Measurements from ENCODE around the gene OCA2. TPM values are rescaled to one million over a fixed set of nuclear protein-coding genes. Genes with fewer than 3 reads are reported as not detected.

OCA2 gene
- polyA plus RNA-seq, 1 experiment, result 0.02 TPM

DNA sequence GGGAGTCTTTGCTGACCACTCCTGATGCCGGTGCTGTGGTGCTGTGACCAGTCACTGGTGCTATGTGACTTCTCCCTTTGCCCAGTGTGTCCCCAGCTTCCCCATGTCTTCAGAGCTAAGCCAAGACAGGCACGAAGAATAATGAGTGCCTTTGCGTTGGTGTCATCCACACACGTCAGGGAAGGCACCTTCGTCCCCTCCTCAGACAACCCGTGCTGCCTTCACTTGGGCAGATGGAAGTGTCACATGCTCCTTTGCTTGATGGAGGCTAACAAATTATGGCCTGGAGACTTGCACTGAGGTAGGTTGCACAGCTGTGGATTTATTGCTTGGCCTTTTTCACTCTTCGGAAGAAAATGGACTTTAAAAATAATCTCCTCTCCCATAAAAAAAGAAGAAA, 291.8 kb downstream of the OCA2 start:
- ChIA-PET CTCF (no interaction called here), POLR2A (no interaction called here)
- TF ChIP-seq, protein P1, sequence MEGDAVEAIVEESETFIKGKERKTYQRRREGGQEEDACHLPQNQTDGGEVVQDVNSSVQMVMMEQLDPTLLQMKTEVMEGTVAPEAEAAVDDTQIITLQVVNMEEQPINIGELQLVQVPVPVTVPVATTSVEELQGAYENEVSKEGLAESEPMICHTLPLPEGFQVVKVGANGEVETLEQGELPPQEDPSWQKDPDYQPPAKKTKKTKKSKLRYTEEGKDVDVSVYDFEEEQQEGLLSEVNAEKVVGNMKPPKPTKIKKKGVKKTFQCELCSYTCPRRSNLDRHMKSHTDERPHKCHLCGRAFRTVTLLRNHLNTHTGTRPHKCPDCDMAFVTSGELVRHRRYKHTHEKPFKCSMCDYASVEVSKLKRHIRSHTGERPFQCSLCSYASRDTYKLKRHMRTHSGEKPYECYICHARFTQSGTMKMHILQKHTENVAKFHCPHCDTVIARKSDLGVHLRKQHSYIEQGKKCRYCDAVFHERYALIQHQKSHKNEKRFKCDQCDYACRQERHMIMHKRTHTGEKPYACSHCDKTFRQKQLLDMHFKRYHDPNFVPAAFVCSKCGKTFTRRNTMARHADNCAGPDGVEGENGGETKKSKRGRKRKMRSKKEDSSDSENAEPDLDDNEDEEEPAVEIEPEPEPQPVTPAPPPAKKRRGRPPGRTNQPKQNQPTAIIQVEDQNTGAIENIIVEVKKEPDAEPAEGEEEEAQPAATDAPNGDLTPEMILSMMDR (IDR thresholded peaks at IDR 0.05; ENCODE audit: insufficient read depth, low read depth, low read length), result no peak
- DNase-seq (ENCODE audit: low read depth), result no peak
- H3K4me3 ChIP-seq (ENCODE audit: low read depth, low read length), result no peak overlapping the region
- H3K27me3 ChIP-seq (ENCODE audit: control insufficient read depth, insufficient read depth, low read length), result no peaks in the 10 kb centered on the region
- no peaks in the 10 kb centered on the region for H3K36me3 ChIP-seq (ENCODE audit: control insufficient read depth, insufficient read depth, low read length)

- TF ChIP-seq, protein P1 (IDR thresholded peaks at IDR 0.05; ENCODE audit: insufficient read depth, low read depth, low read length), result no peak
- ChIA-PET CTCF (no interaction called here), POLR2A (no interaction called here)
- no peaks in the 10 kb centered on the region for H3K27me3 ChIP-seq (ENCODE audit: control insufficient read depth, insufficient read depth, low read length)
- no peaks in the 10 kb centered on the region for H3K36me3 ChIP-seq (ENCODE audit: control insufficient read depth, insufficient read depth, low read length)
- H3K4me3 ChIP-seq (ENCODE audit: low read depth, low read length), result no peak overlapping the region
- no peak for DNase-seq (ENCODE audit: low read depth)
Measured at GRCh38 chr15:27806396-27806795, 292.7 kb downstream of the OCA2 start.

DNA sequence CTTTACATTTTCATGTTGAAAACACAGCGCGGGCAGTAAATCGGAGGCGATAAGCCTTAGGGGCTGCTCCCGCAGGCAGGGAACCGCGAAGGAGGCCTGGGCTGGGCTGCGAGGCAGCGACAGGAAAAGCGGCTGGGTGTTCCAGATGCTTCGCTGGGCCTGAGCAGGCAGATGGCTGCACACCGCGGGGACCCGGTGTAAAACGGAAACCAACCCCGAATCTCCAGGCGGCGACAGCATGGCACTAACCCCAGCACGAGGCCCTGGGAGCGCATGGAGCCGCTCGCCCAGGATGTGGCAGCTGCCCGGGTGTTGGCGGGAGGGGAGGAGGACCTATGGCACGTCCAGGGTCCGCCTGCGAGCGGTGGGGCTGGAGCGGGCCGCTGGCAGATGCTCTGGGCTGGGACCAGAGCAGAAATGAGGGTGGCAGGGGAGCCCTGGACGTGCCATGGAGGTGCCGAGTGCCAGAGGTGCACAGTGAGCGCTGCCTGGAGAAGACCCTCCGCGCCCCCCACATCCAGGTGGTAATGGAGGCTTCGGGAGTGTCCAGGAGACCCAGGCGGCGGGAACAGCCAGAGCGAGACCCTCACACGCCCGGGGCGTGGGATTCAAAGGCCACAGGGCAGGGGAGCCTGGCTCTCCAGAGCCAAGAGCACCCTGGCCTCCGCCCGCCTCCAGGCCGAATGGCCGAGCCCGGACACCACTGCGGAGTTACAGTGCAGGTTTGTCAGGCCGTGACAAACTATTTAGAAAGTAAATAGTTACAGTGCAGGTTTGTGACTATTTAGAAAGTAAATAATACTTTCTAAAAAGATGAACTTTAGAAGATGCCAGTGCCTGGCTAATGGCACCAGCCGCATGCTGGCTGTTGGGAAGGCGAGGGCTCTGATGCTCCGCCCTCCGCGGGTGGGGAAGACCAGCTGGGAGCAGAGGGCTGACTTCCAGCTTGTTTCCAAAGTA, 293.6 kb downstream of the OCA2 start:
- DNase-seq (ENCODE audit: low read depth), result no peak
- H3K36me3 ChIP-seq (ENCODE audit: control insufficient read depth, insufficient read depth, low read length), result no peaks in the 10 kb centered on the region
- ChIA-PET POLR2A (no interaction called here), CTCF (no interaction called here)
- H3K27me3 ChIP-seq (ENCODE audit: control insufficient read depth, insufficient read depth, low read length), result no peaks in the 10 kb centered on the region
- no peak overlapping the region for H3K4me3 ChIP-seq (ENCODE audit: low read depth, low read length)
- TF ChIP-seq, protein P1 (IDR thresholded peaks at IDR 0.05; ENCODE audit: insufficient read depth, low read depth, low read length), result no peak

DNA sequence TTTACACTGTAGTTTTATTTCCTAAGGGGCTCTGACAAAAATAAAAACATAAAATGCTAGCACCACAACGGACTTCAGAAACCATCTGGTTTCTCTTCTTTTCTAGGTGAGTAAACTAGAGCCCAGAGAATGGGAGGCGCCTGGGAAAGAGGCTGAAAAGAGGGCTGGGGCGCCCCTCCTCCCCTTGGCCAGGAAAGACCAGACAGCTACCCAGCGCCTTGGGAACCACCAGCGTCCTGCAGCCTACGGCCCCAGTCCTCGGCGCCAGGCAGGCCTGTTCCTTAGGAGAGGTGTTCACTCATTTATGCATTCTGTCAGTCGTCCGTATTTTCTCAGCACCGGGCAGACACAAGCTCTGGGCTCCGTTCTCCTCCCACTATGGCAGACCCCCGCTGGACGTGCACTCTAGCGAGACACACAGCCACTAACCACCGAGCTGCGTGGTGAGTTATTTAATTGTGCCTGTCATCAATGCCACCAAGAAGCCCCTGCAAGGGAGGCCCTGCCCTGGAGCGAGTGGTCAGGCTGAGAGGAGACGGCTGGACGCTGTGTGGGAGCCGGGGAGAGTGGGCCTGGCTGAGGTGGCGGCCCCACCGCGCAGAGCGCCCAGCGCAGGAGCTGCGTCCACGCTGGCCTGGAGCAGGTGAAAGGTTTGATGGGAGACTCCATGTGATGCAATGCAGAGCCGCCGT, 294.4 kb downstream of the OCA2 start:
- TF ChIP-seq, protein P1 (IDR thresholded peaks at IDR 0.05; ENCODE audit: insufficient read depth, low read depth, low read length), result no peak
- no peaks in the 10 kb centered on the region for H3K27me3 ChIP-seq (ENCODE audit: control insufficient read depth, insufficient read depth, low read length)
- H3K4me3 ChIP-seq (ENCODE audit: low read depth, low read length), result no peak overlapping the region
- DNase-seq (ENCODE audit: low read depth), result no peak
- no peaks in the 10 kb centered on the region for H3K36me3 ChIP-seq (ENCODE audit: control insufficient read depth, insufficient read depth, low read length)
- ChIA-PET CTCF (no interaction called here), POLR2A (no interaction called here)

- TF ChIP-seq, protein P1 (IDR thresholded peaks at IDR 0.05; ENCODE audit: insufficient read depth, low read depth, low read length), result no peak
- ChIA-PET CTCF (no interaction called here), POLR2A (no interaction called here)
- Histone ChIP-seq H3K4me3 (ENCODE audit: low read depth, low read length) (no peak overlapping the region), H3K36me3 (ENCODE audit: control insufficient read depth, insufficient read depth, low read length) (no peaks in the 10 kb centered on the region), H3K27me3 (ENCODE audit: control insufficient read depth, insufficient read depth, low read length) (no peaks in the 10 kb centered on the region)
- no peak for DNase-seq (ENCODE audit: low read depth)
Measured at GRCh38 chr15:27798807-27799206, 300.3 kb downstream of the OCA2 start.

Data from BJ (cell line).